NCI-H2196 (cell line): ENCODE data around the gene MED12L.

ENCODE experiments used
- DNase-seq: peaks from one replicate; lab custom pipeline; 2025; ENCODE audit not compliant: unreplicated experiment; lab: John Stamatoyannopoulos, UW

The MED12L gene

DNA sequence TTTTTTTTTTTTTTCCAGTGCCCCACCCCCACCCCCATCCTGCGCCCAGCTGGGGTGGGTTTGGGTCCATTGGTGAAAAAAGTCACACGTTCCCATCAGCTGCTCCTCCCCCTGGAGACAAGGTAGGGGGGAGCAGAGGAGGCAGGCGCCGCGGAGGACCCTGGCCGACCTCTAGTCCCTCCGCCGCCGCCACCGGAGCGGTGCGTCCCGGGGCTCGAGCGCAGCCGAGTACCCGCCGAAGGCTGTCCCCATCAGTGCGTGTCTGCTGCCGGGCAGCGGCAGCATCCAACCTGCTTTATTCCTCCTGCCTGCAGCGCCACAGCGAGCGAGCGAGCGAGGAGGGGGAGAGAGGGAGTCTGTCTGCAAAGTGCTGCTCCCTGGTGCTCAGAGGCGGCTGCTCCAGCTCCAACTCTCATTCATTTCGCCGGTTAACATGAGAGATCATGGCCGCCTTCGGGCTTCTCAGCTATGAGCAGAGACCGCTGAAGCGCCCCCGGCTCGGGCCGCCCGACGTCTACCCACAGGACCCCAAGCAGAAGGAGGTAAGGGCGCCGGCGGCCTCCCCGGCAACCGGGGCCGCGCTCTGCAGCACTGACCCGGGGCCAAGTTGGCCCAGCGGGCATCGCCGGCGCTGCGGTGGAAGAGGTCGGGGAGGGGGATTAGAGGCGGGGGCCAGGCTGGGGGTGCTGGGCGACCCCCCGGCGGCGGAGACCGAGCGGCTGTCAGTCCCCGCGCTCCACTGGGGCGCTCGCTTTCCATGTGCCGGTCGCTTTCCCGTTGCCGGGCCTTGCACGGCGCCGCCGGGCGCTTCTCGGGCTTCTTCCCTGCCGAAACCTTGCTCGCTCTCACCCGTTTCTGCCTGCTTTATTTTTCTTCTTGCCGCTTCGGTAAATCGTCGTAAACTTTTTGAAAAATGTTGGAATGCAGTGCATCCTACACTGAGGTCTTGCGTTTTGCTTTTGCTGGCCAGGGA is 1.3 kb downstream of the MED12L start:
- peak; percentile 72 for DNase-seq

DNA sequence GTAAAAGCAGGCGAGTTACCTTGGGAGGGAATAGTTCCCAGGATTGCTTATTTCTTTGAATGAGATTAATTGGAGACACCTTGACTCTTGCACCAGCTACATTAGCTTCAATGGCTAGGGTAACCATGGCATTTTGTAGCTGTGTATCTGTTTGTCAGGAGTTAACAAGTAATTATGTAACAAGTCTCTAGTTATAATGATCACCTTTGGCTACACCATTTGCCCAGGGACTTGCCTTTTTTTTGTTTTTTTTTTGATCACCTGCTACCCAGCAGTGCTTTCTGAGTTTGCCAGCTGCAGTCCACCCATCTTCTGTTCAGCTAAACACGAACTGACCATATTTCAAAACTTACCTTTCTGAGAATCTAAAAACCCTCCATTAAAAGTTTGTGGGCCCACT is 2.2 kb downstream of the MED12L start:
- no peak for DNase-seq

DNA sequence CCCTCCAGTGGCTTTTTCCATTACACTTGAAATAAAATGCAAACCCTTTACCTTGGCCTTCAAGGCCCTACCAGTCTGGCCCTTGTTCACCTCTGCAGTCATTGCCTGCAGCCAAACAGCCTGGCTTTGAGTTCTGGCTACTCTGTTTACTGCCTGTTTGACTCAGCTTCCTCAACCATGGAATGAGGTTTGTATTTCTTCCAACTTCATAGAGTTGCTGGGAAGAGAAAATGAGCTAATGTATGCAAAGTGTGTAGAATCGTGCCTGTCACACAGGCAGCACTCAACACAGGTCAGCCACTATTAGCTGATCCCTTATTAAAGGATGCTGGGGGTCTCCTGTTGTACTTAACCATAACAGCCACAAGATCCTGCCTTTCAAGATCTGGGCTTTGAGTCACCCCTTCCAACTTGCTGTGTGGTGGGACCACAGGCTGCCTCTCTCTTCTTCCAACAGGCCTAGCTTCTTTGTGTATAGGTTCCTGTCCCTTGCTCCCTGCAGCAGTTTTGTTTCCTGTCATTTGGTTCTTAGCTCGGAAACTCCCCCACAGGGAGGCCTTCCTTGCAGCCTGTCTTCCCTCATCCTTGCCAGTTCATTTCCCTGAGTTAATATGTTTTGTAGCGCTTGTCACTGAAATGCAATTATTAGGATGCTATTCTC is 6.4 kb downstream of the MED12L start:
- no peak for DNase-seq

DNA sequence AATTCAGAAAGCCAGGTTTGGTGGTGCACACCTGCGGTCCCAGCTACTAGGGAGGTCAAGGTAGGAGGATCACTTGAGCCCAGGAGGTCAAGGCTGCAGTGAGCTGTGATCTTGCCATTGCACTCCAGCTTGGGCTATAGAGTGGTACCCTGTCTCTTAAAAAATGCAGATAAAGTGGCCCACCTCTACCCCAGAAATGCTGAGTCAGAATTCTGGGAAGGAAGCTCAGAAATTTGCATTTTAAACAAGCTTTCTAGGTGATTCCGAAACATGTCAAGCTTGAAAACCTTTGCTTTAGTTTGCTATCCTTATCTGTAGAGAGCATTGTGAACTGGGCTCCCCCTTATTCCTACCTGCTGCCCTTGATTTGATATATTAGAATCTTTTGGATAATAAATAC is 7.7 kb downstream of the MED12L start:
- DNase-seq: no peak

DNA sequence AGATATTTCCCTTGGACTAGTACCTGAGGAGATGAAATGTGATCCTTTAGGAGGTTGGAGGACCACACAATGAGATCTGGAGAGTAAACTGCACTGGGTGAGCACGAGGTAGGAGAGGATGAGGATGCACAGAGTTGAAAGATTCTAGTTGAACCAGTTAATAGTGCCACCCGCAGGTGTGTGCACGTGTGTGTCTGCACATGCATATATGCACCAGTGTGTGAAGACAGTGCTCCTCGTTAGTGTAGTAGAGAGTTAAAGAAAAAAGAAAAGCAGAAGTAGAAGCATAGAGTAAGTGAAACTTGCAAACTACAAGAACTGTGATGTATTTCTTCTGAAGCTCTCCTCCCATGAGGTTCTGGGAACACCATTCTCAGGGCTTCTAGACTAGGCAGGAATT is 8.4 kb downstream of the MED12L start:
- DNase-seq: no peak

DNA sequence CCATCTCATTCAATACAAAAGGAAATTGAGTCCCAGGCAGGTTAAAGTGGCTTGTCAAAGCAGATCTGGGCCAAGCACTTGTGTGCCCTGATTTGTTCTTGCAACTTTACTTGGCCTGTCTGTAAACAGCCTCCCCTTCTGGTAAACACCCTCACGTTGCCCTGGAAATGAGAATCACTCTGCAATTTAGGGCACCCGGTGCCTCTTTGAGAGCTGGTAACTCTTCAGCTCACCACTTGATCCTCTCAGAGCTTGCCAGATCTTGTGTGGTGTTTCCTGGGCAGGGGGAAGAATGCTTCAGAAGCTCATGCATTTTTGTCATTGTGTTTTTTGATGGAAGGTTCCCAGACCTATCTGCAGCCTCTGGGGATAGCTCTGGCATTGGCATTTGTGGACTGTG is 11.3 kb downstream of the MED12L start:
- no peak for DNase-seq

DNA sequence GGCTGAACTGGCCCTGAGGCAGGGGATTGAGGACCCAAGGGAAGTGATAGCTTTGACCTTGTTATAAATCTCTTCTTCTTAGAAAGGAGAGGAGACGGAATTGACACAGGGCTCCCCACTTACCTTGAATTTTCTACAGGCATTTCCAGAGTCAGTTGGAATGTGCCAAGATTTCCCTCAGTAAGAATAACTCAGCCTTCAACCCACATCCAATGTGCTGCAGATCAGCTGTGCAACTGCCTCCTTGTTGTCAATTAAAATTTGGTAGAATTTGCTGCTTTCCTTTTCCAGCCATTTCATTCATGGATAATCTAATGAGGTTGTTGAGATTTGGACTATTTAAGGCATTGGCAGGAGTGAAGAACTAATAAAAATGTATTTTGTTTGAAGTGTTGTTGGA is 14.6 kb downstream of the MED12L start:
- no peak for DNase-seq

DNA sequence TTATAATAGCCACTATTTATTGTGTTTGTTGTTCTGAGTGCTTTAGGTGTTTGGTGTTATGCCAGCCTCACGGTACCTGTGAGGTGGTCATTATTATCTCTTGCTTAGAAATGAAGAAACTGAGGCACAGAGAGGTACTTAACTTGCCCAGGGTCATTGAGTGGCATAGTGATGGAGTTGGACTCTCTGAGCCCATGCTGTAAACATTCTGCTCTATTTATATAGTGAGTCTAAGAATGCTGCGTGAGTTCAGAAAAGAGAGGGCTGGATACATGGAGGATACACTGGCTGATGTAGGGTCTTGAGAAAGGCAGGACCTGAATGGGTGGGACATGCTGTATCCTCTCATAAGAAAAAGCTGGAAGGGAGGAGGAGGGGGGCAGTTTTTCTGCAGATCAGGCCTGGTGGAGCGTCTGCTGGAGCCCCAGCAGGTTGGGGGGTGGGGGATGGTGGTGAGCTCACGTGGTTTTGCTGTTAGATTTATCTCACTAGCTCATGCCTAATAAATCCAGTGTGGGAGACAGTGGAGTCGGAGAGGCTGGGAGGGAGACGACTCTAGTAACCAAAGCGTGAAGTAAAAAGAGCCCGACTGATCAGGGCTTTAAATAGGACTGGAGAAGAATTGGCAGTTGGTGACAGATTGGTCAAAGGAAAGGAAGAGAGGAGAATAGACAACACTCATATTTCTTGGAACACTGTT is 16.0 kb downstream of the MED12L start:
- no peak for DNase-seq

DNA sequence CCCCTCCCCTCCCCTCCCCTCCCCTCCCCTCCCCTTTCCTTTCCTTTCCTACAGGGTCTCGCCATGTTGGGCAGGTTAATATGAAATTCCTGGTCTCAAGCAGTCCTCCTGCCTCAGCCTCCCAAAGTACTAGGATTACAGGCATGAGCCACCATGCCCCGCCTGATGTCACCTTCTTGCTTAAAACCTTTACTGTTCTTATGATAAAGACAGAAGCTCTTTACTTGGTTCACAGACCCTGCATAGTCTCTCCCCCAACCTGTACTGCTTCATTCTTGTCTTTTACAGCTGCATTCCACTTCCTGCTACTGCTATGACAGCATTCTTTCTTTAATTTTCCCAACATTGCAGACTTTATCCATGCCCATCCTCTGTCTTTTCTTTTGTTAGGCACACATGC is 20.8 kb downstream of the MED12L start:
- DNase-seq: no peak

DNA sequence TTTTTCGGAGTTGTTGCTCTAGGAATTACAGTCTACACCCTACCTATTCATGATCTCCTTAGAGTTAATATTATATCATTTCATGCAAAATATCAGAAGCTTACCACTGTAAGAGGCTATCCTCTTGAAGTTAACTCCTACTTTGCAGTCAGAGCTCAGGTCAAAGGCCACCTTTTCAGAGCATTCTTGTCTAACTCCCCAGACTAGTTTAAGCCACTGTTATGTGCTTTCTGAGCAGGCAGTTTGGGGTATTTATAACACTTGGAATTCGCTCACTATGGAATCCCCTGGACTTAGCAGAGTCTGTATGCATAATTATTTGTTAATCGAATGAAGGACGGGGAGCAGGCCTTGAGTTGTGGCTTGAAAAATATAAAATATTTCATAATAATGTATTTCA is 21.7 kb downstream of the MED12L start:
- DNase-seq: no peak

DNA sequence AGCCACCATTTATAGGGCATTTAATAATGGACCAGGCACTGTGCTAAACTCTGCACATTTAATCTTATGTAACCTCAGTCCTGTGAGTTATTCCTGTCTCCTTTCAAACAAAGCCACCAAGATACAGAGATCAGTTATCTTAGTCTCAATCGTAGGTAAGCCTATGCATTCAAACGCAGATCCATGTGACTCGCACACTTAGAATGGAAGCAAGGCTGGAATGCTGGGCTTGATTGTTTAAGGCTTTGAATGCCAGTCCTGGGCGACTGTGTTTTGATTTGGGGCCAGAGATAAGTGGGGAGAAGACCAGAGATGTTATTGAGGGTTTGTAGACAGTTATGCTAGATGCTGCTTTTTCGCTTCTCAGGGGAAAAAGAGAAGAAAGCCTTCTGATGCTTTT is 22.2 kb downstream of the MED12L start:
- no peak for DNase-seq

DNA sequence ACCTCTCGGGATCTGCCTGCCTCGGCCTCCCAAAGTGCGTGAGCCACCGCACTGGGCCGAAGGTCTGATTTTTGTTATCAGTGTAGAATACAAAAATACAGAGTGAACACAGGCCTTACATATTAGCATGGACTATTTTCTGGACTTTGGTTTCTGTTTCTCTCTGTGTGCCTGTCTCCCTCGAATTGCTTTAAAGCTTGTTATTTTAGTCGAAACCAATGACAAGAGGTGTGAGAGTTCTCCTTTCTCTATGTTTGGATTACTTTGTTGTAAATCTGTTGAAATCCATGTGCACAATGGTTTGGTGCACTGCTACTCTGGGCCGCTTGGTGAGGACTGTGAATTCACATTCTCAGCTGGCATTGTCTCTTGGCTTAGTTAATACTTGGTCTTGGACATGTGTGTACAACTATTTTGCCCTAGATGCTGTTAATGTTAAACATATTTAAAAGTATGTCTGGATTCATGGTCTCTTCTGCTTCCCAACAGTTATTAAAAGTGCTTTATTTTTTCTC is 23.9 kb downstream of the MED12L start:
- no peak for DNase-seq

DNA sequence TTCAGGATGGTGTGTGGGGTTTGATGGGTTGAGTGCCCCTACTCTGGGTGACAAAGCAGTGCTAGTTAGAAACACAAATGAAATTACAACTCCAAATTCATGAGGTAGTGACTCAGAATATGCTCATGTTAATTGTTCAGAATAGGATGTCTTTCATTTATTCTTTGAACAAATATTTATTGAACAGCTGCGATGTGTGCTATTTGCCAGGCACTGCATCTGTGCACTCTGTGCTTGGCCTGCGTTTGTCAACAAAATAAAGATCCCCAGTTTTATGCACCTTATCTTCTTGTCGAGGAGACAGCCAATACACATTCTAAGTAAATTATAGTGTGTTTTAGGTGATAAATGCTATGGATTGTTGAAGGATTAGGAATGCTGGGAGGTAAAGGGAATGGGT is 27.3 kb downstream of the MED12L start:
- DNase-seq: no peak

DNA sequence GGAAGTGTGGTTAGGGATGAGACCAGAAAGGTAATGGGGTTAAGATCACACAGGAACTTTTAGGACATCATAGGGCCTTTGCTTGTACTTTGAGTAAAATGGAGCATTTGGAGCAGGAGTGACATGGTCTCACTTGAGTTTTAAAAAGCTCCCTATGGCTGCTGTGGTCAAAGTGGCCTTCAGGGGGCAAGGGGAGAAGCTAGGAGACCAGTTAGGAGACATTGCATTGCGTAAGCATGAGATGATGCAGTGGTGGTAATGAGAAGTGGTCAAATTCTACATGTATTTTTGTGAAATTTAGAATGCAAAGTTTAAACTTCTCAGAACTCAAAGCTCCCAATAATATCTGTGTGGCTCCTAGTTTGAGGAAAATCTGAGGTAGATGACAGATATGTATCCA is 27.9 kb downstream of the MED12L start:
- DNase-seq: no peak

DNA sequence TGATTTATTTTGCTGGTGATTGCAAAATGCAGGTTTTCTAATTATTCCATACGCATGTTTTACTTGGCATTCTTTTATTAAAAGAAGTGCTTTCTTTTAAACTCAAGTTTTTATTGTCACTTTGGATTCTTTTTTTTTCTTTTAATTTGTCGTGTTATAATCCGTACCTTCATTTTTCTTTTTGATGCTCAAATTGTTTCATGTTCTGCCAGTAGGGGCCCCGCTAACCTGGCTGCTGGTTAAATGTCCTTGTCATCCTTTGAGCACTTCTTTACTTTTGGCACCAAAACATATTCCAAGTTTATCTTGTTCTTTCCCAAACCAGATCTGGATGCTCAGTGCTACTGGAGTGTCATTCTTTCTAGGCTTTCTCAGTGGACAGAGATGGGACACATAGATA is 31.6 kb downstream of the MED12L start:
- no peak for DNase-seq

DNA sequence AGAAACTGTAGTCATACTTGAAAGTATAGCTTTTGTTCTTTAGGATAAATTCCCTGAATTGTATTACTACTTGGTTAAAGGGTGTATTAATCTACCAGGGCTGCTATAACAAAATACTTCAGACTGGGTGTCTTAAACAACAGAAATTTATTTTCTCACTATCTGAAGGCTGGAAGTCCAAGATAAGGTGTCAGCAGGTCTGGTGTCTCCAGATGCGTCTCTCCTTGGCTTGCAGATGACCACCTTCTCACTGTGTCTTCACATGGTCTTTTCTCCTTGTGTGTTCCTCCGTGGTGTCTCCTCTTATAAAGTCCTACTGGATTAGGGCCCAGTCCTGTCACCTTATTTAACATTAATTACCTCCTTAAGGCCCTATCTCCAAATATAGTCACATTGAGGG is 33.7 kb downstream of the MED12L start:
- no peak for DNase-seq

DNA sequence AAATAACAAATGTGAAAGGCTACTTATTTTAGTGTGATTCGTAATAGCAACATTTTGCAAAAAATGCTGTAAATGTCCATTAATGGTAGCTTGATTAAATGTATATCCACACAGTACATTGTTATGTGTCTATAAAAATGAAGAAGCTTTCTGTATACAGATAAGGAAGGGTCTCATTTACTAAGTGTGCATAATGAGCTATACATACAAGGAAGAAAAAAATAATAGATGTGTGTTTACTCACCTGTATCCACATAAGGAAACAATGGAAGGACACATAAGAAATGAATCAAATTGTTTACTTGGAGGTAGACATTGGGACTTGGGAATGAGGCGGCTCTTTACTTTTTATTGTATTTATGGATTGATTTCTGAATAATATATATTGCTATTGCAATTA is 34.9 kb downstream of the MED12L start:
- no peak for DNase-seq

DNA sequence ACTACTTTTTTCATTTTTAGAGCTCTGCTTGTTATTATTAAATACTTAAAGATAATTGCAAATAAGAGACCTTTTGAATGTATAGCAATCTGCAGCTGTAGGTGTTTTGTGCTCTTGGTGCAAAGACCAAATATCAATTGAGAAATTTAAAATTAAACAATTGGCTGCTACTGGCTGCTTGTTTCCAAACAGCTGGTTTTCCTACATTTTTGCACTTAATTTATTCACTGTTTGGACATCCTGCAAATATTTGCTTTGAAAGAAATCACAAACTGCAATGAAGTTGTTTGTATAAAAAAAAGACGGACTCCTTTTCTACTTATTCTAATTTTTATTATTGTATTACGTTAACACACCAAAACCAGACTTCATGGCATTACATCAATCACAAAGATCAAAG is 35.6 kb downstream of the MED12L start:
- no peak for DNase-seq

DNA sequence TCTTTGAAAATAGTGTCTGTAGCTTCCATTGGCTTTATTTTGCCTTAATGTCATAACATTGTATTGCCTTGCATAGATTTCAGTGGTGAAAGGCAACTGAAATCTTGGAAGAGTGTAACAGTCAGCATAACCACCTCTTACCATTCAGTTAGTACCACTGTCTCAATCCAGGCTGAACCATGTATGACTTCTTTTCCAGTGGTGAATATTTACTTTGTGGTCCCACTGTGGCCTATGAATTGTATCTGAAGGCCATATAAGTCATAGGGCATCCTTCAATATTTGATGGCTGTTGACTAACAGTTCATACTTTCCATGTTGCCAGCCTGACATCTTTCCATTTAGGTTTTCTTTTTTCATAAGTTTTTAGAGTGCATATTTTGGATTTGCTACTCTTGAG is 38.4 kb downstream of the MED12L start:
- DNase-seq: no peak

DNA sequence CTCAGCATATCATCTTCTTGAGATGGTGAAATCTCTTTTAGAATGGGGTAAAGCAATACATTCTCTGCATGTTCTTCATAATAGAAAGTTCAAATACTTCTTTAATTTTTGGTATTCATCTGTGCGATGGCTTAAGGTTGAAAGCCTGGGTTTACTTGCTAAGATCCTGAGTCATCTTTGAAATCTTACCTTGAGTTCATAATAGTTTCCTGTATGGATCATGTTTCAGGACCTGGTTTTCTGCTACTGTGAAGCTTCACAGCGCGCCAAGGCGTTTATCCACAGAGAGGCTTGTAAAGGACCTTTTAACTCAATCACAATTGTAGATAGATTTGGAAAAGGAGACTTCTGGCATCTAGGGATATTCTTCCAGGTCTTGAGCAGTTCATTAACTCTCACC is 39.0 kb downstream of the MED12L start:
- no peak for DNase-seq

DNA sequence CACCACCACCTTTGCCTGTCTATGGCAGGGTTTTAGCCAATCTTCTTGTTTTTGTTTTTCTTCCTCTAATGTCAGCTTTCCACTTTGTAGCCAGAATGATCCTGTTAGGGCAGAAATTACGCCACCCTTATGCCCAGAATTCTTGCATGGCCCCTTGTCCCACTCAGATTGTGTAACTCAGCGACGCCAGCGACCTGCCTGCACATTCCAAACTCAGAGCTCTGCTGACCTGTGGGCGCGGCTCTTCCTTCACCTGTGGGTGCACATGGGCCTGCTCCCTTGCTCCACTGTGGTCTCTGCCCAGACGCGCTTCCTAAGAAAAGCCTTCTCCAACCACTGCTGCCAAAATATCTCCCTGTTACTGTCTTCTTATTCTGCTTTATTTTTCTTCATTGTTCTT is 45.0 kb downstream of the MED12L start:
- no peak for DNase-seq

DNA sequence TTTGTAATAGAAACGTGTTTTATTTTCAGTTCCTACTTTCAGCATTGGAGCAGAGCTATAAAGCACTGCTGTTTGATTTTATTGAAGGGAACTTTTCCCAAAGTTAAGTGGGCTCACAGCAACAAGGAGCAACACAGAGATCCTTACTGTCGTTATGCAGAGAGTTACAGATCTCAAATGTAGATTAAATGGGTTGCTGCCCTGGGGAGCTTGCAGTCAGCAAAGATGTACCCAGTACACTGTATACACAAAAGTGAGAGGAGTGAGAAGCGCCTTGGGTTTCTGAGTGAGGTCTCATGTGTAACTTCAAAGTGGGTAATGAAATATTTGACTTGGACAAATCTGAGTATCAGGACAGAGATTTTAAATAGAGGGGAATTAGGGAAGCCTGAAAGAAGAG is 47.7 kb downstream of the MED12L start:
- no peak for DNase-seq
